A673 (cell line): ENCODE data around the gene CDC73. TPM values are rescaled to one million over a fixed set of nuclear protein-coding genes. Genes with fewer than 3 reads are reported as not detected.

Experiments
- BruUV-seq: library from RNA; stranded (reverse); fragments of 400-500 nt; replicated peaks from 2 replicates; lab custom pipeline; 2021; lab: Mats Ljungman, UMichigan
- CTCF ChIA-PET: fragments of 300-600 bp; sonication (Branson Sonifier 250); formaldehyde crosslinking; loops from one replicate; lab custom pipeline; 2022; ENCODE audit warnings: antibody characterized with exemption; lab: Charles Lee
- POLR2A ChIA-PET: fragments of 300-600 bp; sonication (Branson Sonifier 250); formaldehyde crosslinking; loops from one replicate; lab custom pipeline; 2022; ENCODE audit warnings: antibody characterized with exemption; ENCODE audit not compliant: low non-redundant PET; lab: Charles Lee
- DNase-seq: peaks from one replicate; pipeline ENCODE4 v3.0.0-alpha.2; 2015; ENCODE audit warnings: low spot score
- H3K27ac ChIP-seq: fragments of 200-600 bp; sonication (generic); 2 replicates; pipeline ENCODE4 v1.5.1; 2016; ENCODE audit warnings: mixed run types, low read depth, mild to moderate bottlenecking, mixed read lengths, antibody characterized with exemption, low read length; ENCODE audit not compliant: poor library complexity, severe bottlenecking
- H3K27me3 ChIP-seq: fragments of 200-600 bp; sonication (generic); replicated peaks from 2 replicates; pipeline ENCODE4 v1.6.1; 2017; ENCODE audit warnings: mixed run types, low read depth, mild to moderate bottlenecking, mixed read lengths, antibody characterized with exemption, low read length; ENCODE audit not compliant: insufficient read depth, poor library complexity
- H3K36me3 ChIP-seq: fragments of 200-600 bp; sonication (generic); 2 replicates; pipeline ENCODE4 v1.6.1; 2016; ENCODE audit warnings: mixed run types, mild to moderate bottlenecking, mixed read lengths, antibody characterized with exemption, low read length; ENCODE audit not compliant: insufficient read depth, poor library complexity, severe bottlenecking
- H3K4me1 ChIP-seq: fragments of 200-600 bp; sonication (generic); 2 replicates; pipeline ENCODE4 v1.6.1; 2017; ENCODE audit warnings: mixed run types, mild to moderate bottlenecking, mixed read lengths, antibody characterized with exemption, low read length; ENCODE audit not compliant: insufficient read depth, poor library complexity, severe bottlenecking
- H3K4me3 ChIP-seq: fragments of 200-600 bp; sonication (generic); 2 replicates; pipeline ENCODE4 v1.5.1; 2016; ENCODE audit warnings: low read depth, mixed run types, mild to moderate bottlenecking, mixed read lengths, low read length; ENCODE audit not compliant: poor library complexity, severe bottlenecking
- H3K9me3 ChIP-seq: fragments of 200-600 bp; sonication (generic); 2 replicates; pipeline ENCODE4 v1.6.1; 2016; ENCODE audit warnings: mixed run types, low read depth, mild to moderate bottlenecking, mixed read lengths, antibody characterized with exemption, low read length; ENCODE audit not compliant: poor library complexity, severe bottlenecking
- EZH2 ChIP-seq: fragments of 200-600 bp; sonication (generic); IDR thresholded peaks from 2 replicates; pipeline ENCODE4 v1.6.1; 2017; ENCODE audit warnings: borderline replicate concordance, low read depth, mild to moderate bottlenecking, mixed read lengths, antibody characterized with exemption, low read length; ENCODE audit not compliant: poor library complexity, severe bottlenecking
- intact Hi-C: fragments of 100-400 bp; cut with micrococcal nuclease; formaldehyde crosslinking; loops from one replicate; pipeline ENCODE4 v1.10.0; 2022; ENCODE audit not compliant: unreplicated experiment
- total RNA-seq: library from RNA; stranded (reverse); gene quantifications from 2 replicates; pipeline ENCODE4 v1.2.3, GENCODE V29; 2021
- TF ChIP-seq, protein P1 (sequence below): fragments of 300-800, 200-600 bp; sonication (generic); conservative IDR thresholded peaks from 2 replicates; pipeline ENCODE4 v1.5.1; 2017; ENCODE audit warnings: low read depth, mild to moderate bottlenecking, antibody characterized with exemption, low read length, moderate library complexity, mixed read lengths

The CDC73 gene
- total RNA-seq, 1 experiment from 2014 or later, result 71.0 TPM

DNA sequence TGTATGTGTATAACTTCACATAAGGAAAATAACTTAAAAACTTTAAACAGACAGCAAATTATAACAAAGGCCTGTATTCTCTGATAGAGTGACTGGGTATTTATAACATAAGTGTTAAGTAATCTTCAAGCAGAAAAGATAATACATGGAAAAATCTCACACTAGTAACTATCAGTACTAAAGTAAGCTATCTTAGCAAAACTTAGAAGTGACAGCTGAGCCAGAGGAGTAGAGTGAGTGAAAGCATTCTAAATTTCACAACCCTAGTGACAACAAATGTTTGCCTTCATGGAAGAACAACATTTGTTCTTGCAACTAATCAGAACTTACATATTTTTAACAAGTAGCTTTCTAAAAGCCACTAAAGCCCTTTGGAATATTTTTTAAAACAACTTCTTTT, 139.1 kb downstream of the CDC73 start:
- Histone ChIP-seq H3K27ac (no peak overlapping the region), H3K36me3 (no peaks in the 10 kb centered on the region), H3K4me3 (no peak overlapping the region), H3K4me1 (no peaks in the 10 kb centered on the region), H3K27me3 (no peaks in the 10 kb centered on the region), H3K9me3 (no peaks in the 10 kb centered on the region)
- DNase-seq, result no peak
- POLR2A ChIA-PET, result no interaction called here
- TF ChIP-seq EZH2, result no peak
- TF ChIP-seq, protein P1, sequence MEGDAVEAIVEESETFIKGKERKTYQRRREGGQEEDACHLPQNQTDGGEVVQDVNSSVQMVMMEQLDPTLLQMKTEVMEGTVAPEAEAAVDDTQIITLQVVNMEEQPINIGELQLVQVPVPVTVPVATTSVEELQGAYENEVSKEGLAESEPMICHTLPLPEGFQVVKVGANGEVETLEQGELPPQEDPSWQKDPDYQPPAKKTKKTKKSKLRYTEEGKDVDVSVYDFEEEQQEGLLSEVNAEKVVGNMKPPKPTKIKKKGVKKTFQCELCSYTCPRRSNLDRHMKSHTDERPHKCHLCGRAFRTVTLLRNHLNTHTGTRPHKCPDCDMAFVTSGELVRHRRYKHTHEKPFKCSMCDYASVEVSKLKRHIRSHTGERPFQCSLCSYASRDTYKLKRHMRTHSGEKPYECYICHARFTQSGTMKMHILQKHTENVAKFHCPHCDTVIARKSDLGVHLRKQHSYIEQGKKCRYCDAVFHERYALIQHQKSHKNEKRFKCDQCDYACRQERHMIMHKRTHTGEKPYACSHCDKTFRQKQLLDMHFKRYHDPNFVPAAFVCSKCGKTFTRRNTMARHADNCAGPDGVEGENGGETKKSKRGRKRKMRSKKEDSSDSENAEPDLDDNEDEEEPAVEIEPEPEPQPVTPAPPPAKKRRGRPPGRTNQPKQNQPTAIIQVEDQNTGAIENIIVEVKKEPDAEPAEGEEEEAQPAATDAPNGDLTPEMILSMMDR, result no peak
- CTCF ChIA-PET, result no interaction called here
- intact Hi-C loops, result no loop called here
- BruUV-seq, result no TSS peak

GRCh38 chr1:193262661-193263060, 140.8 kb downstream of the CDC73 start:
- no peaks in the 10 kb centered on the region for H3K4me1 ChIP-seq
- no peak overlapping the region for H3K27ac ChIP-seq
- no peak overlapping the region for H3K4me3 ChIP-seq
- TF ChIP-seq EZH2, result no peak
- TF ChIP-seq, protein P1, result no peak
- BruUV-seq, result no TSS peak
- POLR2A ChIA-PET, result interaction anchor here (0.6 kb wide), 1 partner anchor 11 kb away, joined by 4 read pairs; no protein-coding TSS in a partner anchor
- H3K9me3 ChIP-seq, result no peaks in the 10 kb centered on the region
- CTCF ChIA-PET, result no interaction called here
- no peak for DNase-seq
- H3K36me3 ChIP-seq, result no peaks in the 10 kb centered on the region
- intact Hi-C loops, result no loop called here
- no peaks in the 10 kb centered on the region for H3K27me3 ChIP-seq

DNA sequence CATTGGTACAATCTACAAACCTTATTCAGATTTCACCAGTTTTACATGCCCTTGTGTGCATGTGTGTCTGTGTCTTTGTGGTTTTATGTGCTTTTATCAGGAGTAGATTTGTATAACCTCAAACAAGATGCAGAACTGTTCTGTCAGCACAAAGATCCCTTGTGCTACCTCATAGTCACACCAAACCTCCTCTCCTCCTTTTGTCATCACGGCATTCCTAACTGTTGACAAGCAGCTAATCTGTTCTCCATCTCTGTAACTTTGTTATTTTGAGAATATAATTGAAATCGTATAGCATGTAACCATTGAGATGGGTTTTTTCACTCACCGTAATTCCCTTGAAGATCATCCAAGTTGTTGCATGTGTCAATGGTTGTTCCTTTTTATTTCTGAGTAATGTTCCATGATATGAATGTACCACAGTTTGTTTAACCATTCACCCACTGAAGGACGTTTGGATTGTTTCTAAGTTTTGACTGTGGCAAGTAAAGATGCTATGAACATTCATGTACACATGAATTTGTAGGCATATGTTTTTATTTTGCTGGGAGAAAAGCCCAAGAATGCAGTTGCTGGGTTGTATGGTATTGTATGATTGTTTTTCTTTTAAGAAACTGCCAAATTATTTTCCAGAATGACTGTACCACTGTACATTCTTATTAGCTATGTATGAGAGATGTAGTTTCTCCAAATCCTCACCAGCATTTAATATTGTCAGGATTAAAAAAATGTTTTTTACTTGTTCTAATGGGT, 142.7 kb downstream of the CDC73 start:
- H3K27ac ChIP-seq, result no peak overlapping the region
- TF ChIP-seq, protein P1, result no peak
- no peak for TF ChIP-seq EZH2
- H3K27me3 ChIP-seq, result no peaks in the 10 kb centered on the region
- H3K9me3 ChIP-seq, result no peaks in the 10 kb centered on the region
- CTCF ChIA-PET, result no interaction called here
- POLR2A ChIA-PET, result no interaction called here
- no peaks in the 10 kb centered on the region for H3K36me3 ChIP-seq
- BruUV-seq, result no TSS peak
- intact Hi-C loops, result no loop called here
- H3K4me3 ChIP-seq, result no peak overlapping the region
- DNase-seq, result no peak
- H3K4me1 ChIP-seq, result no peaks in the 10 kb centered on the region
